HG03196 (cell line): ENCODE results near the gene HPSE2.

Experiments
- ATAC-seq: cut with Tn5 transposase; IDR thresholded peaks from one replicate; pipeline ENCODE4 v1.9.1; 2021; ENCODE audit not compliant: unreplicated experiment

HPSE2 gene

GRCh38 chr10:98445200-98445812 is 790.3 kb downstream of the HPSE2 start:
- no peak for ATAC-seq

- ATAC-seq: no peak
Observed at GRCh38 chr10:98444314-98445006, 791.2 kb downstream of the HPSE2 start.

GRCh38 chr10:98438715-98439114 is 796.9 kb downstream of the HPSE2 start:
- no peak for ATAC-seq

- no peak for ATAC-seq
Observed at GRCh38 chr10:98436704-98437103, 798.9 kb downstream of the HPSE2 start.

GRCh38 chr10:98435178-98435577 is 800.5 kb downstream of the HPSE2 start:
- no peak for ATAC-seq

- no peak for ATAC-seq
Observed at GRCh38 chr10:98433881-98434732, 801.5 kb downstream of the HPSE2 start.

- ATAC-seq: no peak
Observed at GRCh38 chr10:98433371-98433770, 802.3 kb downstream of the HPSE2 start.

GRCh38 chr10:98432330-98432729 is 803.3 kb downstream of the HPSE2 start:
- no peak for ATAC-seq

GRCh38 chr10:98431016-98431415 is 804.6 kb downstream of the HPSE2 start:
- ATAC-seq: no peak

GRCh38 chr10:98430427-98430826 is 805.2 kb downstream of the HPSE2 start:
- ATAC-seq: no peak

- no peak for ATAC-seq
Observed at GRCh38 chr10:98429320-98430072, 806.2 kb downstream of the HPSE2 start.

- ATAC-seq: no peak
Observed at GRCh38 chr10:98427011-98427515, 808.6 kb downstream of the HPSE2 start.

- ATAC-seq: no peak
Observed at GRCh38 chr10:98425511-98426352, 809.9 kb downstream of the HPSE2 start.

- ATAC-seq: no peak
Observed at GRCh38 chr10:98424295-98425254, 811.1 kb downstream of the HPSE2 start.

- no peak for ATAC-seq
Observed at GRCh38 chr10:98423691-98424120, 811.9 kb downstream of the HPSE2 start.

- ATAC-seq: no peak
Observed at GRCh38 chr10:98422182-98422581, 813.5 kb downstream of the HPSE2 start.

- ATAC-seq: no peak
Observed at GRCh38 chr10:98420786-98421185, 814.9 kb downstream of the HPSE2 start.

GRCh38 chr10:98419469-98420261 is 816.0 kb downstream of the HPSE2 start:
- ATAC-seq: no peak
